MCF 10A (cell line): ENCODE measurements around the gene IL36B. TPM values are rescaled to one million over a fixed set of nuclear protein-coding genes. Genes with fewer than 3 reads are reported as not detected.
"Not testable (repeated sequence)": the region's sequence is repeated elsewhere in the genome, so short reads cannot be mapped to it uniquely, and the experiment has no call there.

Source experiments
- Bru-seq: library from RNA; stranded (reverse); fragments of 400-500 nt; gene quantifications from one replicate; lab custom pipeline; 2021; lab: Mats Ljungman, UMichigan
- BruChase-seq, 2 experiments: library from RNA; stranded (reverse); fragments of 400-500 nt; gene quantifications; one replicate each; lab custom pipeline; 2021; lab: Mats Ljungman, UMichigan
- BruUV-seq: library from RNA; stranded (reverse); fragments of 400-500 nt; replicated peaks from 2 replicates; lab custom pipeline; 2021; lab: Mats Ljungman, UMichigan
- CTCF ChIA-PET: fragments of 300-600 bp; sonication (Branson Sonifier 250); formaldehyde crosslinking; extraction: SDS; loops from one replicate; lab custom pipeline; 2021; ENCODE audit warnings: antibody characterized with exemption, inconsistent platforms; lab: Yijun Ruan, JAX
- POLR2A ChIA-PET: fragments of 300-600, 350-650 bp; sonication (Branson Sonifier 250); formaldehyde crosslinking; extraction: SDS; loops from one replicate; lab custom pipeline; 2020; ENCODE audit warnings: antibody characterized with exemption, inconsistent platforms; lab: Yijun Ruan, JAX
- DNase-seq: peaks from one replicate; pipeline ENCODE4 v3.0.0-alpha.2; 2018; ENCODE audit not compliant: unreplicated experiment
- H3K27ac Mint-ChIP-seq: one replicate; pipeline ENCODE4 v1.8.0; 2022; ENCODE audit warnings: mild to moderate bottlenecking, low read depth, mixed read lengths; ENCODE audit not compliant: unreplicated experiment
- H3K27me3 Mint-ChIP-seq: one replicate; pipeline ENCODE4 v1.8.0; 2022; ENCODE audit warnings: mixed read lengths; ENCODE audit not compliant: insufficient read depth, unreplicated experiment
- H3K36me3 Mint-ChIP-seq: one replicate; pipeline ENCODE4 v1.8.0; 2022; ENCODE audit warnings: mild to moderate bottlenecking, moderate library complexity, mixed read lengths; ENCODE audit not compliant: insufficient read depth, unreplicated experiment
- H3K4me1 Mint-ChIP-seq: one replicate; pipeline ENCODE4 v1.8.0; 2022; ENCODE audit warnings: mixed read lengths; ENCODE audit not compliant: insufficient read depth, unreplicated experiment
- H3K4me3 Mint-ChIP-seq: one replicate; pipeline ENCODE4 v1.8.0; 2022; ENCODE audit warnings: mild to moderate bottlenecking, moderate library complexity, mixed read lengths; ENCODE audit not compliant: unreplicated experiment
- H3K9me3 Mint-ChIP-seq: one replicate; pipeline ENCODE4 v1.8.0; 2022; ENCODE audit warnings: mixed read lengths; ENCODE audit not compliant: unreplicated experiment
- intact Hi-C: fragments of 100-400 bp; cut with micrococcal nuclease; formaldehyde crosslinking; loops from 2 replicates; pipeline ENCODE4 v1.14.1; 2022
- long read RNA-seq: library from polyadenylated mRNA; stranded (forward); transcript quantifications from one replicate; pipeline ENCODE4 v2.0.0, GENCODE V29; 2022
- total RNA-seq: library from RNA; stranded (reverse); gene quantifications from 2 replicates; pipeline ENCODE4 v1.2.3, GENCODE V29; 2022
- TF ChIP-seq, protein P1 (sequence below): fragments of 200-600 bp; IDR thresholded peaks from one replicate; pipeline ENCODE4 v1.8.0; 2022; ENCODE audit warnings: antibody characterized with exemption, mild to moderate bottlenecking; ENCODE audit not compliant: unreplicated experiment

The IL36B gene
- total RNA-seq (not detected in 2 replicates), Bru-seq, nascent RNA (not detected), BruChase-seq, experiment 1, labeled RNA remaining after a 6-hour chase (not detected), BruChase-seq, experiment 2, labeled RNA remaining after a 2-hour chase (percentile 8 among the genes with signal in this experiment)
- long read RNA-seq, result 0 reads

- H3K36me3 Mint-ChIP-seq, result no peaks in the 10 kb centered on the region
- TF ChIP-seq, protein P1, sequence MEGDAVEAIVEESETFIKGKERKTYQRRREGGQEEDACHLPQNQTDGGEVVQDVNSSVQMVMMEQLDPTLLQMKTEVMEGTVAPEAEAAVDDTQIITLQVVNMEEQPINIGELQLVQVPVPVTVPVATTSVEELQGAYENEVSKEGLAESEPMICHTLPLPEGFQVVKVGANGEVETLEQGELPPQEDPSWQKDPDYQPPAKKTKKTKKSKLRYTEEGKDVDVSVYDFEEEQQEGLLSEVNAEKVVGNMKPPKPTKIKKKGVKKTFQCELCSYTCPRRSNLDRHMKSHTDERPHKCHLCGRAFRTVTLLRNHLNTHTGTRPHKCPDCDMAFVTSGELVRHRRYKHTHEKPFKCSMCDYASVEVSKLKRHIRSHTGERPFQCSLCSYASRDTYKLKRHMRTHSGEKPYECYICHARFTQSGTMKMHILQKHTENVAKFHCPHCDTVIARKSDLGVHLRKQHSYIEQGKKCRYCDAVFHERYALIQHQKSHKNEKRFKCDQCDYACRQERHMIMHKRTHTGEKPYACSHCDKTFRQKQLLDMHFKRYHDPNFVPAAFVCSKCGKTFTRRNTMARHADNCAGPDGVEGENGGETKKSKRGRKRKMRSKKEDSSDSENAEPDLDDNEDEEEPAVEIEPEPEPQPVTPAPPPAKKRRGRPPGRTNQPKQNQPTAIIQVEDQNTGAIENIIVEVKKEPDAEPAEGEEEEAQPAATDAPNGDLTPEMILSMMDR, result no peak
- DNase-seq, result no peak
- no peak within 1 kb of the TSS for H3K27ac Mint-ChIP-seq
- POLR2A ChIA-PET, result no interaction called here
- H3K4me1 Mint-ChIP-seq, result no peaks in the 10 kb centered on the region
- no TSS peak for BruUV-seq
- intact Hi-C loops, result no loop called here
- H3K9me3 Mint-ChIP-seq, result peaks cover 12% of the 10 kb centered on the region
- no peak within 1 kb of the TSS for H3K4me3 Mint-ChIP-seq
- H3K27me3 Mint-ChIP-seq, result peaks cover 11% of the 10 kb centered on the region
- CTCF ChIA-PET, result interaction anchor here (0.6 kb wide), 1 partner anchor 84 kb away, joined by 3 read pairs; no protein-coding TSS in a partner anchor
Measured at GRCh38 chr2:113052396-113052917, at the start of gene IL36B. TSS of gene IL36B (minus strand) at chr2:113052867.

DNA sequence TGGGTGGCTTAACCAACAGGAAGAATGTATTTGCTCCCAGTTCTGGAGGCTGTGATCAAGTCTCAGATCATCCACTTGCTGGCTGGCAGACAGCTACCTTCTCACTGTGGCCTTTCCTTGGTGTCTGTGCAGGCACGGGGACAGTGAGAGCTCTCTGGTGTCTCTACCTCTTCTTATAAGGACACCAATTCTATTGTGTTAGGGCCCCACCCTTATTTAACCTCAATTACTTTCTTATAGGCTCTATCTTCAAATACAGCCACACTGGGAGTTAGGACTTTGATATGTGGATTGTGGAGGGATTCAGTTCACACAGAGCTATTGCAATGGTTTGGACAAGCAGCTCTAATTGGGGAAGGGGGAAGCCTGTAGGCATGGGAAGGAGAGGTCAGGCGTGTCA is 49.5 kb upstream of the IL36B start:
- DNase-seq, result no peak
- H3K27me3 Mint-ChIP-seq, result peaks cover 12% of the 10 kb centered on the region
- peaks cover 5% of the 10 kb centered on the region for H3K4me1 Mint-ChIP-seq
- TF ChIP-seq, protein P1, result no peak
- CTCF ChIA-PET, result interaction anchor here (0.7 to 2.3 kb wide), 2 partner anchors 19 to 34 kb away, joined by 3 to 10 read pairs; no protein-coding TSS in a partner anchor
- intact Hi-C loops, result no loop called here
- no TSS peak for BruUV-seq
- H3K4me3 Mint-ChIP-seq, result no peak overlapping the region
- POLR2A ChIA-PET, result no interaction called here
- H3K9me3 Mint-ChIP-seq, result peaks cover 15% of the 10 kb centered on the region
- no peak overlapping the region for H3K27ac Mint-ChIP-seq
- H3K36me3 Mint-ChIP-seq, result no peaks in the 10 kb centered on the region

DNA sequence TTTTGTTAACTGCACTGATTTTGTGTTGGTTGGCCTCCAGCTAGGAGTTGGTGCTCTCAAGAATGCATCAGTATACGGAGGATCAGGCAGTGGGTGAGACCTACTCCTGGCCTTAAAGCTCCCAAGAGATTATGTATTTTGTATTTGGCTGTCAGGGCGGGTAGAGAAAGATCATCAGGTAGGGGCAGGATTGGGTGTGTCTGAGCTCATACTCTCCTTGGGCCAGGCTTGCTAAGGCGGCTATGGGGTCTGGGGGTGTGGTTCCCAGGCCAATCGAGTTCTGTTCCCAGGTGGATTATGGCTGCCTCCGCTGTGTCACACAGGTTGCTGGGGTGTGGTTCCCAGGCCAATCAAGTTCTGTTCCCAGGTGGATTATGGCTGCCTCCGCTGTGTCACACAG is 45.9 kb upstream of the IL36B start:
- H3K4me3 Mint-ChIP-seq, result no peak overlapping the region
- H3K9me3 Mint-ChIP-seq, result peaks cover 15% of the 10 kb centered on the region
- CTCF ChIA-PET, result interaction anchor here (0.5 kb wide), 1 partner anchor 24 kb away, joined by 3 read pairs; no protein-coding TSS in a partner anchor
- no peaks in the 10 kb centered on the region for H3K36me3 Mint-ChIP-seq
- no TSS peak for BruUV-seq
- POLR2A ChIA-PET, result no interaction called here
- H3K27ac Mint-ChIP-seq, result no peak overlapping the region
- H3K4me1 Mint-ChIP-seq, result no peaks in the 10 kb centered on the region
- intact Hi-C loops, result no loop called here
- H3K27me3 Mint-ChIP-seq, result peaks cover 25% of the 10 kb centered on the region
- DNase-seq, result no peak
- TF ChIP-seq, protein P1, result no peak

DNA sequence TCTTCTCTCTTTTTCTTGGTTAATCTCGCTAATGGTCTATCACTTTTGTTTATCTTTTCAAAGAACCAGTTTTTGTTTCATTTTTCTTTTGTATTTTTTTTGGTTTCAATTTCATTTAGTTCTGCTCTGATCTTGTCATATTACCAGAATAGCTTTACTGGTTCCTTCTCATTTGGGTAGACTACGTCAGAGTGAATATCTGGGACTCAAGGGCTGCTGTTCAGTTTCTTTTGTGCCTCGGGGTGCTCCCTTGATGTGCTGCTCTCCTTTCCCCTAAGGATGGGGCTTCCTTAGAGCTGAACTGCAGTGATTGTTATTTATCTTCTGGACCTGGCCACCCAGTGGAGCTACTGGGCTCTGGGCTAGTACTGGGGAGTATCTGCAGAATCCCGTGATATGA is 45.4 kb upstream of the IL36B start:
- POLR2A ChIA-PET, result no interaction called here
- BruUV-seq, result no TSS peak
- H3K9me3 Mint-ChIP-seq, result peaks cover 15% of the 10 kb centered on the region

GRCh38 chr2:113096842-113097618 is 44.4 kb upstream of the IL36B start:
- H3K4me3 Mint-ChIP-seq, DNase-seq, H3K27ac Mint-ChIP-seq, POLR2A ChIA-PET, H3K36me3 Mint-ChIP-seq, intact Hi-C loops, BruUV-seq, H3K9me3 Mint-ChIP-seq, H3K4me1 Mint-ChIP-seq: not testable (repeated sequence)
- H3K27me3 Mint-ChIP-seq, result peaks cover 25% of the 10 kb centered on the region
- CTCF ChIA-PET, result interaction anchor here (0.6 to 1.3 kb wide), 6 partner anchors 11 to 42 kb away, joined by 3 to 7 read pairs (median 4); no protein-coding TSS in a partner anchor

More for the DNA sequence above, 45.4 kb upstream of the IL36B start:
- no peak overlapping the region for H3K27ac Mint-ChIP-seq
- H3K36me3 Mint-ChIP-seq, result no peaks in the 10 kb centered on the region
- intact Hi-C loops, result no loop called here
- DNase-seq, result no peak
- TF ChIP-seq, protein P1, result no peak
- no peak overlapping the region for H3K4me3 Mint-ChIP-seq
- CTCF ChIA-PET, result interaction anchor here (0.5 to 1.3 kb wide), 5 partner anchors 12 to 41 kb away, joined by 3 to 7 read pairs (median 5); no protein-coding TSS in a partner anchor
- H3K4me1 Mint-ChIP-seq, result no peaks in the 10 kb centered on the region
- H3K27me3 Mint-ChIP-seq, result peaks cover 25% of the 10 kb centered on the region

DNA sequence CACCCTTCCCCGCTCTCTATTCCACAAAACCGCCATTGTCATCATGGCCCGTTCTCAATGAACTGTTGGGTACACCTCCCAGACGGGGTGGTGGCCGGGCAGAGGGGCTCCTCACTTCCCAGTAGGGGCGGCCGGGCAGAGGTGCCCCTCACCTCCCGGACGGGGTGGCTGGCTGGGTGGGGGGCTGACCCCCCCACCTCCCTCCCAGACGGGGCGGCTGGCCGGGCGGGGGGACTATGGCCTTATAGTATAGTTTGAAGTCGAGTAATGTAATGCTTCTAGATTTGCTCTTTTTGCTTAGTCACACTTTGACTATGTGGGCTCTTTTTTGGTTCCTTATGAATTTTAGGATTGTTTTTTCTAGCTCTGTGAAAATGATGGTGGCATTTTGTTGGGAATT is 43.6 kb upstream of the IL36B start:
- H3K4me3 Mint-ChIP-seq, CTCF ChIA-PET, H3K27ac Mint-ChIP-seq, DNase-seq, H3K36me3 Mint-ChIP-seq, BruUV-seq, H3K4me1 Mint-ChIP-seq, intact Hi-C loops, H3K9me3 Mint-ChIP-seq, POLR2A ChIA-PET: not testable (repeated sequence)
- peaks cover 25% of the 10 kb centered on the region for H3K27me3 Mint-ChIP-seq
